Muscle of leg (tissue), 16 donors: ENCODE results near the gene ATP11B. TPM values are rescaled to one million over a fixed set of nuclear protein-coding genes. Genes with fewer than 3 reads are reported as not detected.
A peak's percentile ranks its signal among the peaks of the same experiment; 100 is the strongest.

Source experiments
- DNase-seq: peaks from one replicate; pipeline ENCODE4 v3.0.0; 2013
- H3K27ac ChIP-seq: one replicate; pipeline ENCODE4 v1.5.1; 2013; ENCODE audit warnings: mild to moderate bottlenecking, low read length, control low read depth
- H3K27me3 ChIP-seq: one replicate; pipeline ENCODE4 v1.6.1; 2013; ENCODE audit warnings: low read length; ENCODE audit not compliant: control insufficient read depth, insufficient read depth
- H3K36me3 ChIP-seq: one replicate; pipeline ENCODE4 v1.6.1; 2013; ENCODE audit warnings: low read length; ENCODE audit not compliant: control insufficient read depth, insufficient read depth
- H3K4me1 ChIP-seq: one replicate; pipeline ENCODE4 v1.6.1; 2013; ENCODE audit warnings: low read length; ENCODE audit not compliant: control insufficient read depth, insufficient read depth
- H3K4me3 ChIP-seq: one replicate; pipeline ENCODE4 v1.5.1; 2013; ENCODE audit warnings: low read length, control low read depth
- H3K9me3 ChIP-seq: replicated peaks from 2 replicates; pipeline ENCODE4 v1.6.1; 2013; ENCODE audit warnings: low read depth, low read length; ENCODE audit not compliant: control insufficient read depth
- WGBS: methylation state at CpG from one replicate; pipeline ENCODE4 v1.1.5; 2013; ENCODE audit warnings: missing lambda C conversion rate; ENCODE audit not compliant: insufficient coverage; 5-methylcytosine and 5-hydroxymethylcytosine counted together
- long read RNA-seq, 11 donors: transcript quantifications; one replicate each; lab custom pipeline, GENCODE V29; 2026
- polyA plus RNA-seq, 8 donors: library from polyadenylated mRNA; unstranded; fragments of 120-200 nt; gene quantifications; one replicate each; pipeline versions ENCODE4 v1.2.1 to v1.2.3, GENCODE V29; 2013; ENCODE audit warnings: inconsistent platforms in 1 of 8, low replicate concordance in 1 of 8; ENCODE audit not compliant: insufficient read length in 8 of 8, insufficient read depth in 1 of 8
- total RNA-seq: library from RNA; stranded (reverse); fragments of 120-200 nt; gene quantifications from one replicate; pipeline ENCODE4 v1.2.4, GENCODE V29; 2013

Gene ATP11B
- total RNA-seq: 58.5 TPM
- 10 to 100 TPM; 26.5 to 52.1 (median 41.1) TPM for polyA plus RNA-seq
- long read RNA-seq, donor 1: 0 reads
- long read RNA-seq, donor 2: 0 reads
- long read RNA-seq, donor 3, full-length matches to known transcripts: 2 of 10 reads
- long read RNA-seq, donor 3, partial matches to known transcripts: 8 of 10 reads
- long read RNA-seq, donor 3, other reads (novel, unspliced or antisense): 0 of 10 reads
- long read RNA-seq, donor 4: 0 reads
- long read RNA-seq, donor 5: 0 reads
- long read RNA-seq, donor 6, partial matches to known transcripts: 10 of 10 reads
- long read RNA-seq, donor 6, other reads (novel, unspliced or antisense): 0 of 10 reads
- long read RNA-seq, donor 7: 0 reads
- long read RNA-seq, donor 8: 0 reads
- long read RNA-seq, donor 9, full-length matches to known transcripts: 2 of 2 reads
- long read RNA-seq, donor 9, partial matches to known transcripts: 0 of 2 reads
- long read RNA-seq, donor 9, other reads (novel, unspliced or antisense): 0 of 2 reads
- long read RNA-seq, donor 10, partial matches to known transcripts: 0 of 1 reads
- long read RNA-seq, donor 10, other reads (novel, unspliced or antisense): 0 of 1 reads
- long read RNA-seq, donor 11, partial matches to known transcripts: 12 of 12 reads
- long read RNA-seq, donor 11, other reads (novel, unspliced or antisense): 0 of 12 reads

DNA sequence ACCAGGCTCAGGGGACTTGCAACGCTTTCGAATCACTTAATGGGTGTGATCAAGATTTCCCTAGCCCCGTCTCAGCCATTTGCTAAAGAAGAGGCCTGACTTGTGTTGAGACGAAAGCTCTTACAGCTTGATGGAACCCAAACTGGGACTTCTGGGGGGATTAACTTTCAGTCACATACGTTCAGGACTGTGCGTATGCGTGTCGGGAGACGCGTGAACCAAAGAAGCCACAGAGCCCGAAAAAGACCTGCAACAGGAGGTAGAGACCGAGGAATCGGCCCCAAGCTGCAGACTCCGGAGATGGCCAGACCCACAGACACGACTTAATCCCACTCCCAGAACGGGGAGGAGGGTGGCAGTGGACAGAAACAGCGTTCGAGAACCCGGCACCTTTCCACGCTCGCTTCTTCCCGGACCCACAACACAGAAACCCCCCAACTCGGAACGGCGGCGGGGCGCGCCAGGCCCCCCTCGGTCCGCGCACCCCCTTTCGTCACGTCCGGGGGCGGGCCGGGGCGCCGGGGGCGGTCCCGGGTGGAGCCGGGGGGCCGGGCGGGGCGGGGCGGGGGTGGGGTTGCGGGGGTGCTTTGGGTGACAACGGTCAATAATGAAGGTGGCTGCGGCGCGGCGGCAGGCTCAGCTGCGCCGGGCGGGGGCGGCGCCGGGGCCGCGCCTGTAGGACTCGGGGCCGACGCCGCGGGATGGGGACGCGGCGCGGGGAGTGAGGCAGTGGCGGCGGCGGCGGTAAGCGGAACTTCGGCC is at the start of gene ATP11B:
ATP11B (plus strand) TSS at position 604 of the 762 bp plus-strand sequence. CDS start 256 bp downstream, outside the sequence.
- H3K4me1 ChIP-seq: peaks cover 2% of the 10 kb centered on the region
- under 1% methylated on average over 43 of the region's 74 CpGs for WGBS
- H3K36me3 ChIP-seq: no peaks in the 10 kb centered on the region
- peak within 1 kb of the TSS; percentile 95 for H3K4me3 ChIP-seq
- DNase-seq: peak; percentile 87
- no peaks in the 10 kb centered on the region for H3K27me3 ChIP-seq
- no peaks in the 10 kb centered on the region for H3K9me3 ChIP-seq
- H3K27ac ChIP-seq: peak within 1 kb of the TSS; percentile 99

DNA sequence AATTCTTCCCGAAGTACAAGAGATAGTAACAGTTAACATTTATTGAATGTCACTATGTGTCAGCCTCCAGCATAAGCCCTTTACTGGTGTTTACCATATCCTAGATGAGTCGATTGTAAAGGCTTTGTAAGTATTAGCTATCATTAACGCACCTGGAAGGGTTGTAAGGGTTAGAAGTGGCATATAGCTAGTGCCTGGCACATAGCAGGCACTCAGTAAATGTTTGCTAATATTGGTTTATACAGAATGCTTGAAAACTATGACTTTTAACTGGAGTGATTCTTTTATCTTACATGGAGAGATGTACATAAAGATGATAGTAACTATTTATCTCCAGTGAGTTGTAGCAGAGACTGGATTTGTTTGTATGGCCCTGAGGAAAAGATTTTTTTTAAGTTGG is 46.3 kb upstream of the ATP11B start:
- H3K4me1 ChIP-seq: no peaks in the 10 kb centered on the region
- H3K27me3 ChIP-seq: no peaks in the 10 kb centered on the region
- no peaks in the 10 kb centered on the region for H3K36me3 ChIP-seq
- no CpG with 5 or more reads among the region's 3 CpGs for WGBS
- H3K9me3 ChIP-seq: no peaks in the 10 kb centered on the region
- no peak for DNase-seq
- no peak overlapping the region for H3K4me3 ChIP-seq
- no peak overlapping the region for H3K27ac ChIP-seq

DNA sequence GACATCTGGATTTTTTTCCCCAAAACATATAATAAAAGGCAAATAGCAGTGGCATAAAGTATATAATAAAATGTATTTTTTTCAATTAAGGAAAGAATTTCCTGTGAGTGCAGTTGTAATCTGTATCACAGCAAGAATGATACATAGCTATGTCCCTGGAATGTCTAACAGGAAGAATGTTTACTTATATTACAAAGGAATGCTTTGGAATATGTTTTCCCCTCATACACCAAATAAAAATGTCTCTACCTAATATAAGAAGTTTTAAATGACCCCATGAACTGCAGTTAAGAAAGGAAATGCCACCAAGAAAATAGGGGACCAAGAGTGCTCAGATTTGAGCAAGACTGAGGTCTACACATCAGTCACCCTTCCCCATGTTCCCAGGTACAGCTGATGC is 38.0 kb upstream of the ATP11B start:
- no peak overlapping the region for H3K4me3 ChIP-seq
- H3K27ac ChIP-seq: no peak overlapping the region
- no peaks in the 10 kb centered on the region for H3K36me3 ChIP-seq
- H3K4me1 ChIP-seq: no peaks in the 10 kb centered on the region
- no peak for DNase-seq
- H3K27me3 ChIP-seq: no peaks in the 10 kb centered on the region
- no peaks in the 10 kb centered on the region for H3K9me3 ChIP-seq

DNA sequence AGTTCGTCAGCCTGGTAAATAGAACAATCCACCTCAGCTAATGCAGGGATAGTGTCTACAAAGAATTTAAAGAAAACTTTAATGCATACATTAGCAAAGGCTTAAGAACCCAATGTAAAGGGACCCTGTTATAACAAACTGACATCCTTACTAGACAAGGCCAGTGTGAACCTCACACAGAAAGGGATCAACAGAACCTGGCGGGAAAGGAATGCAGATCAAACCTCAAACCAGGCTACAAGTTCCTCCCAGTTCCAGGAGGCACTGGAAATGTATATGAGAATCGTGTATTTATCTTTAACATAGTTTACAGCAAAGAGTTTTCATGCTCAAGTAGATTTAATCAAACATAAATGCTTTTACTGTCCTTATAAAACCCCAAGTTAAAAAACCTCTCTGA is 37.6 kb upstream of the ATP11B start:
- Histone ChIP-seq H3K9me3 (no peaks in the 10 kb centered on the region), H3K27ac (no peak overlapping the region), H3K36me3 (no peaks in the 10 kb centered on the region), H3K27me3 (no peaks in the 10 kb centered on the region), H3K4me3 (no peak overlapping the region), H3K4me1 (no peaks in the 10 kb centered on the region)
- no CpG with 5 or more reads among the region's 3 CpGs for WGBS
- no peak for DNase-seq

DNA sequence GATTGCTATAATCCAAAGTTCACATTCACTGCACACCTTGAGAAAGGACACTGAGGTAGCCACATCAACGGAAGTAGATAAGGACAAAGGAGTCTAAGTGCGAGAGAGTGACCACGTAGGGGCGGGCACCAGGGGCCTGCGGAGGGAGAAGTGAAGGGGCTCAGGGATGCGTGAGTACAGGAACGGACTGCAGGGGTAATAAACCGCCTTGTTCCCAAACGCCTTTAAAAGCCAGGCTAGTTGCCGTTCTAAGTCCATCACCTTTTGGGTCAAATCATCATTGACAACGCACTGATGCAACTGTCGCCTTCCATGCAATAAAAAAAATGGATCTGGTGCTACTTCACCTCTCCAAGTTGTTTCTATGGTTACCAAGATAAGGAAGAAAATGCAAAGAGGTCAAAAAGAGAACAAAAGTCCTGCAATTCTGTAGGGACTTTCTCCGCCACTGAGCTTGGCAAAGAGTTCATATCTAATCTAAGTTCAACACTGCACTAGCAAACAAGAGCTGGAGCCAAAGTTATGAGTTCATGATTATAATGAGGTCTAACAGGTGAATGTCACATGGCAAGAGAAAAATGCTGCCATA is 32.6 kb upstream of the ATP11B start:
- Histone ChIP-seq H3K27ac (no peak overlapping the region), H3K9me3 (no peaks in the 10 kb centered on the region), H3K4me3 (no peak overlapping the region), H3K36me3 (no peaks in the 10 kb centered on the region), H3K4me1 (no peaks in the 10 kb centered on the region), H3K27me3 (no peaks in the 10 kb centered on the region)
- DNase-seq: no peak
- 42% methylated on average over 3 of the region's 13 CpGs for WGBS

DNA sequence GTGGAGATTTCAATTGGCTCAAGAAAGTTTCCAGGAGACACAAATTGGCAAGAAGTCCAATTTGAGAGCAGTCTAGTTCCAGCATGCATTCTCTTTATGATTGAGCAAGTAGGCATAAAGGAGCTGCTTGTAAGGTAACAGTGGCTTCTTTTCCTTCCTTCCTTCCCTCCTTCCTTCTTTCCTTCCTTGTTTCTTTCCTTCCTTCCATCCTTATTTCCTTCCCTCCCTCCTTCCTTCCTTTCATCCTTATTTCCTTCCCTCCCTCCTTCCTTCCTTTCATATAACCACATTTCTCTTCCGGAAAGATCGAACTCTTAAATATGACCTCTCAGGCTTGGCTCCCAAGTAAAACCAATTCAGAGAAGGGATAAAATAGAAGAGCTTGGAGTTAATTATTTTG is 29.4 kb upstream of the ATP11B start:
- no peaks in the 10 kb centered on the region for H3K27me3 ChIP-seq
- no peak overlapping the region for H3K27ac ChIP-seq
- WGBS: no CpG with 5 or more reads among the region's 2 CpGs
- no peaks in the 10 kb centered on the region for H3K9me3 ChIP-seq
- H3K4me1 ChIP-seq: no peaks in the 10 kb centered on the region
- H3K36me3 ChIP-seq: no peaks in the 10 kb centered on the region
- H3K4me3 ChIP-seq: no peak overlapping the region
- DNase-seq: no peak

DNA sequence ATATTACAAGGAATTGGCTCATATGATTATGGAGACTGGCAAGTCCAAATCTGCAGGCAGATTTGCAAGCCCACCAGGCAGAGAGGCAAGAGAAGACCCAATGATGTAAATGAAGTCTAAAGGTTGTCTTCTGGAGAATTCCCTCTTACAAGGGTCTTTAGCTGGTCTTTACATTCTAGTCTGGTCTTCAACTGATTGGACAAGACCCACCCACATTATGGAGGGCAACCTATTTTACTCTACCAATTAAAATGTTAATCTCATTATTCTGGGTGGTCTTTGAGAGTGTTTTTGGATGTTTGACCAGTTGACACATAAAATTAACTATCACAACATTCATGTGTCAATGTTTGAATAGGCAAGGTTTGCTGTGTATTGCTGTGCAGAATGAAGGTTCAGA is 28.0 kb upstream of the ATP11B start:
- Histone ChIP-seq H3K36me3 (no peaks in the 10 kb centered on the region), H3K9me3 (no peaks in the 10 kb centered on the region), H3K4me1 (no peaks in the 10 kb centered on the region), H3K4me3 (no peak overlapping the region), H3K27ac (no peak overlapping the region), H3K27me3 (no peaks in the 10 kb centered on the region)
- no peak for DNase-seq

DNA sequence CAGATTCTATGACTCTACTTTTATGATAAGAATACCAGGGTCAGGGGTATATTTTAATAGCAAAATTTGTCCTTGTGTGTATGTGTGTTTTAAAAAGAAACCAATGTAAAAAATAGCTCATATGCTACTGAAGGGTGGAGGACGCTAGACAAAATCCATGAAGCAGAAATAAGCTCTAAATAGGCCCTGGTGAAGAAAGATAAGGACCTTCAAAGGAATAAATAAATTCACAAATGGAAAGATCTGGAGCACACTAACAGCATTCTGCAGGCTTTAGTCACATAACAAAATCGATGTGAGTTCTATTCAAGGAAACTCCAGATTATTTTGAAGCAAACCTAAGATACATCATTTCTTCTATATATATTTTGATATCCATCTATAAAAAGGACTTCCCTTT is 27.2 kb upstream of the ATP11B start:
- WGBS: no CpG with 5 or more reads among the region's 2 CpGs
- no peak overlapping the region for H3K27ac ChIP-seq
- no peaks in the 10 kb centered on the region for H3K4me1 ChIP-seq
- H3K27me3 ChIP-seq: no peaks in the 10 kb centered on the region
- no peaks in the 10 kb centered on the region for H3K9me3 ChIP-seq
- H3K36me3 ChIP-seq: no peaks in the 10 kb centered on the region
- H3K4me3 ChIP-seq: no peak overlapping the region
- no peak for DNase-seq

DNA sequence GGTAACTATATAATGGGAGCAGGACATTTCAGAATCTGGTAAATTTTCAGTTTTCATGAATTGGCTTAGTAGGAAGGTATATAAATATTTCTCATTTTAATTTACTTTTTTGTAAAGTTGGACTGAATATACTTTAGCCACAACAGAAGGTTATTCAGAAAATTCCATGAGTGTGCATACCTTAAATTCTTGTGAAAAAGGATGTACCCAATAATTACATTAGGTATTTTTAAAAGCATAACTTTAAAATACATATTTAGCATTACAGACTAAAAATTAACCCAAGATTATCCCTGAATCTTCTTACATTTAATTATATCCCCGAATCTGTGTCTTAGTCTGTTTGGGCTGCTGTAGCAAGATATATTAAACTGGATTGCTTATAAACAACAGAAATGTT is 24.9 kb upstream of the ATP11B start:
- no peaks in the 10 kb centered on the region for H3K36me3 ChIP-seq
- DNase-seq: no peak
- no peak overlapping the region for H3K4me3 ChIP-seq
- H3K4me1 ChIP-seq: no peaks in the 10 kb centered on the region
- WGBS: no CpG with 5 or more reads among the region's 1 CpG
- no peaks in the 10 kb centered on the region for H3K9me3 ChIP-seq
- no peak overlapping the region for H3K27ac ChIP-seq
- no peaks in the 10 kb centered on the region for H3K27me3 ChIP-seq

DNA sequence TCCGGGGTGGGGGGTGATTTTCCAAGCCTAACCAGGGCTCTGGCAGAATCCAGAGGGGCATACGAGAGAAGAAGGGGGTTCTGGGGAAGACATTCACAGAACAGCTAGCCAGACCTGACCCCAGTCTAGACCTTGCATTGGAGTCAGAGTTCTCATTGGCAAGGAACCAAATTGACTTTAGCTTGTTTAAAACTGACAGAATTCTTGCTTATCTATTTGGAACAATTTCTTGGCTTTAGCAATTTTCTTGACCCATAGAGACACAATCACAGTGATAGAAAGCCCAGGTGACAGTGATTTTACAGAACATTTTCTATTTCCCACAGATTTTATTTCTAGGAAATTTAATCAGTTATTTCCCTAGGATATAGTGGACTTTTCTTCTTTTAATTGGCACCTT is 23.6 kb upstream of the ATP11B start:
- no peaks in the 10 kb centered on the region for H3K4me1 ChIP-seq
- no peaks in the 10 kb centered on the region for H3K9me3 ChIP-seq
- 63% methylated on average over 2 of the region's 2 CpGs for WGBS
- H3K36me3 ChIP-seq: no peaks in the 10 kb centered on the region
- H3K27ac ChIP-seq: no peak overlapping the region
- no peak overlapping the region for H3K4me3 ChIP-seq
- no peak for DNase-seq
- H3K27me3 ChIP-seq: no peaks in the 10 kb centered on the region
